Adrenal gland (tissue), 12 donors: ENCODE measurements around the gene GCH1. TPM values are rescaled to one million over a fixed set of nuclear protein-coding genes. Genes with fewer than 3 reads are reported as not detected.

Experiments
- DNase-seq, 7 donors: peaks; one replicate each; pipeline ENCODE4 v3.0.0-alpha.2; 2019 to 2020
- H3K27ac ChIP-seq, 5 donors: fragments of 200-600 bp; sonication (generic) in 4 of 5; 1 replicate in 3 of 5; 2 replicates in 2 of 5; pipeline versions ENCODE4 v1.5.1 to v1.8.0; 2016 to 2020; ENCODE audit warnings: mild to moderate bottlenecking in 1 of 5
- H3K27me3 ChIP-seq: fragments of 200-600 bp; 2 replicates; pipeline ENCODE4 v1.8.0; 2021
- H3K36me3 ChIP-seq, 2 donors: fragments of 200-600 bp; replicated peaks in 1 of 2; 1 replicate in 1 of 2; 2 replicates in 1 of 2; pipeline versions ENCODE4 v1.5.1 to v1.8.0; 2018 to 2022
- H3K4me1 ChIP-seq, 2 donors: fragments of 200-600 bp; replicated peaks in 1 of 2; 1 replicate in 1 of 2; 2 replicates in 1 of 2; pipeline versions ENCODE4 v1.5.1 to v1.8.0; 2018 to 2021
- H3K4me3 ChIP-seq, 4 donors: fragments of 200-600 bp; sonication (generic) in 3 of 4; one replicate each; pipeline ENCODE4 v1.5.1; 2016 to 2018
- H3K9me3 ChIP-seq, 3 donors: fragments of 200-600 bp; sonication (generic) in 1 of 3; replicated peaks in 1 of 3; 1 replicate in 2 of 3; 2 replicates in 1 of 3; pipeline versions ENCODE4 v1.5.1 to v1.8.0; 2016 to 2021
- CTCF ChIP-seq, 6 experiments: fragments of 450-650 bp in 4 of 6; fragments of 200-600 bp in 2 of 6; sonication (generic) in 1 of 6; IDR thresholded peaks; 1 replicate in 5 of 6; 2 replicates in 1 of 6; pipeline versions ENCODE4 v1.5.1 to v1.8.0; 2016 to 2021; ENCODE audit warnings: antibody characterized with exemption in 6 of 6, mild to moderate bottlenecking in 2 of 6, moderate library complexity in 1 of 6
- POLR2A ChIP-seq, 2 donors: fragments of 450-650 bp; IDR thresholded peaks; one replicate each; pipeline ENCODE4 v1.6.1; 2017; ENCODE audit warnings: antibody characterized with exemption in 2 of 2, mild to moderate bottlenecking in 2 of 2, moderate library complexity in 1 of 2
- WGBS, 4 donors: extraction: QIAGEN DNeasy Blood & Tissue Kit in 2 of 4; methylation state at CpG; one replicate each; pipeline versions ENCODE4 v1.1.5 to v1.1.7; 2013 to 2017; 5-methylcytosine and 5-hydroxymethylcytosine counted together
- intact Hi-C, 2 donors: fragments of 100-400 bp; cut with DNase I; formaldehyde crosslinking; loops; one replicate each; pipeline versions ENCODE4 v1.14.1 to v1.15.0; 2022 to 2023
- polyA plus RNA-seq, 3 donors: library from polyadenylated mRNA; stranded (reverse); fragments of 200-250 nt in 2 of 3; fragments of 350-450 nt in 1 of 3; fragmentation: Illumina TruSeq in 1 of 3; extraction: RNeasy Lipid Tissue Mini Kit (QIAGEN cat#74804) in 1 of 3; gene quantifications; one replicate each; pipeline ENCODE4 v1.2.3, GENCODE V29; 2013 to 2014
- total RNA-seq, 9 donors: library from RNA; depleted of rRNA in 4 of 9; stranded (reverse); fragments of >200 nt in 4 of 9; fragments of 120-200 nt in 1 of 9; fragmentation: NEBNext Ultra II Directional in 1 of 9; extraction: Animal tissue kit (Norgen Biotek cat#: 25700) in 1 of 9; gene quantifications; one replicate each; pipeline versions ENCODE4 v1.1.0 to v1.2.4, GENCODE V29; 2013 to 2023
- donor health status: healthy with polysubstance abuse.
- donor health status: Bipolar disorder and iron deficiency.
- donor health status: DM: yes; HTN: yes; CAD: no.
- donor health status: DM: no; HTN: no; CAD: no.
- donor health status: DM: no; HTN: no; CAD: no.
- donor health status: DM: yes; HTN: yes; CAD: no.

Gene GCH1
- total and polyA plus RNA-seq, 12 donors, result 2.8 to 29.8 (median 10.3) TPM

- whole genome bisulfite sequencing, 4 donors, result 33 to 49% (median 37%) methylated on average over 20 to 23 of the region's 23 CpGs
- DNase-seq, result peak; percentile 83 to 94 (median 85)
- H3K4me1 ChIP-seq, result no peaks in the 10 kb centered on the region
- H3K36me3 ChIP-seq, result no peaks in the 10 kb centered on the region
- no peak overlapping the region for H3K4me3 ChIP-seq
- TF ChIP-seq CTCF (IDR thresholded peaks at IDR 0.05) (peak; percentile 80 to 97 (median 91)), POLR2A (IDR thresholded peaks at IDR 0.05) (no peak)
- H3K27me3 ChIP-seq, result no peaks in the 10 kb centered on the region
- H3K27ac ChIP-seq, result no peak overlapping the region
- intact Hi-C loops, result loop anchor here (10.0 kb wide), 2 partner anchors 241 to 251 kb away; partner anchors contain the start of gene SAMD4A (in 1 of the 2)
- H3K9me3 ChIP-seq, result no peaks in the 10 kb centered on the region
These were observed 96.9 kb downstream of the GCH1 start for GRCh38 chr14:54805445-54806322.

- TF ChIP-seq CTCF (IDR thresholded peaks at IDR 0.05) (no peak), POLR2A (IDR thresholded peaks at IDR 0.05) (no peak)
- intact Hi-C loops, result loop anchor here (10.0 kb wide), 2 partner anchors 240 to 250 kb away; partner anchors contain the start of gene SAMD4A (in 1 of the 2)
- H3K27me3 ChIP-seq, result no peaks in the 10 kb centered on the region
These were observed 97.6 kb downstream of the GCH1 start for GRCh38 chr14:54805070-54805444.

GRCh38 chr14:54804538-54805041 lies 98.0 kb downstream of the GCH1 start:
- Histone ChIP-seq H3K4me3 (no peak overlapping the region), H3K9me3 (no peaks in the 10 kb centered on the region), H3K27me3 (no peaks in the 10 kb centered on the region), H3K27ac (no peak overlapping the region), H3K4me1 (no peaks in the 10 kb centered on the region), H3K36me3 (no peaks in the 10 kb centered on the region)
- WGBS, 4 donors, result 76 to 81% (median 80%) methylated on average over 16 of the region's 16 CpGs
- TF ChIP-seq POLR2A (IDR thresholded peaks at IDR 0.05) (no peak), CTCF (IDR thresholded peaks at IDR 0.05) (no peak)
- DNase-seq, result peak in 2 of 7 donors; percentile 17 to 49
- intact Hi-C loops, result loop anchor here (10.0 kb wide), 2 partner anchors 240 to 250 kb away; partner anchors contain the start of gene SAMD4A (in 1 of the 2)

More at GRCh38 chr14:54805070-54805444, 97.6 kb downstream of the GCH1 start:
- Histone ChIP-seq H3K36me3 (no peaks in the 10 kb centered on the region), H3K9me3 (no peaks in the 10 kb centered on the region), H3K4me1 (no peaks in the 10 kb centered on the region), H3K27ac (no peak overlapping the region), H3K4me3 (no peak overlapping the region)
- 58 to 74% (median 61%) methylated on average over 6 of the region's 6 CpGs for WGBS, 4 donors
- no peak for DNase-seq

- H3K27ac ChIP-seq, result no peak overlapping the region
- H3K4me1 ChIP-seq, result no peaks in the 10 kb centered on the region
- 84 to 89% (median 87%) methylated on average over 10 to 13 of the region's 13 CpGs for WGBS, 4 donors
- H3K9me3 ChIP-seq, result no peaks in the 10 kb centered on the region
- DNase-seq, result peak in 2 of 7 donors; percentile 14 to 39
- TF ChIP-seq CTCF (IDR thresholded peaks at IDR 0.05) (no peak), POLR2A (IDR thresholded peaks at IDR 0.05) (no peak)
- H3K4me3 ChIP-seq, result no peak overlapping the region
- intact Hi-C loops, result loop anchor here (10.0 kb wide), 2 partner anchors 239 to 249 kb away; partner anchors contain the start of gene SAMD4A (in 1 of the 2)
- H3K27me3 ChIP-seq, result no peaks in the 10 kb centered on the region
- no peaks in the 10 kb centered on the region for H3K36me3 ChIP-seq
These were observed 98.6 kb downstream of the GCH1 start for GRCh38 chr14:54803926-54804537.
